Caco-2 (cell line): Measurements from ENCODE around the gene IQSEC1. TPM values are rescaled to one million over a fixed set of nuclear protein-coding genes. Genes with fewer than 3 reads are reported as not detected.

Source experiments
- BruUV-seq: library from RNA; stranded (reverse); fragments of 400-500 nt; replicated peaks from 2 replicates; lab custom pipeline; 2021; lab: Mats Ljungman, UMichigan
- CTCF ChIA-PET: fragments of 300-600 bp; sonication (Branson Sonifier 250); formaldehyde crosslinking; loops from one replicate; lab custom pipeline; 2022; ENCODE audit warnings: antibody characterized with exemption; lab: Charles Lee
- POLR2A ChIA-PET: fragments of 300-600 bp; sonication (Branson Sonifier 250); formaldehyde crosslinking; loops from one replicate; lab custom pipeline; 2022; ENCODE audit warnings: antibody characterized with exemption; lab: Charles Lee
- DNase-seq, 2 experiments: peaks; one replicate each; pipeline versions ENCODE4 v3.0.0 to v3.0.0-alpha.2; 2020 to 2022
- H3K27me3 ChIP-seq: replicated peaks from 2 replicates; pipeline ENCODE4 v1.6.0; 2011; ENCODE audit warnings: low read length; ENCODE audit not compliant: control insufficient read depth, insufficient read depth
- H3K36me3 ChIP-seq: 2 replicates; pipeline ENCODE4 v1.5.1; 2011; ENCODE audit warnings: low read length; ENCODE audit not compliant: control insufficient read depth, insufficient read depth
- H3K4me1 ChIP-seq: fragments of 250-450 bp; sonication (Bioruptor Pico); 2 replicates; pipeline ENCODE4 v1.5.1; 2020; ENCODE audit warnings: mild to moderate bottlenecking
- H3K4me3 ChIP-seq: 2 replicates; pipeline ENCODE4 v1.5.1; 2011; ENCODE audit warnings: low read depth, mild to moderate bottlenecking, control low read depth, low read length
- H3K9me3 ChIP-seq: fragments of 250-450 bp; sonication (Bioruptor Pico); 2 replicates; pipeline ENCODE4 v1.5.1; 2020; ENCODE audit warnings: mild to moderate bottlenecking, moderate library complexity
- H3K27ac Mint-ChIP-seq: one replicate; pipeline ENCODE4 v1.8.0; 2022; ENCODE audit warnings: mixed read lengths; ENCODE audit not compliant: unreplicated experiment
- H3K27me3 Mint-ChIP-seq: one replicate; pipeline ENCODE4 v1.8.0; 2022; ENCODE audit warnings: mixed read lengths; ENCODE audit not compliant: insufficient read depth, unreplicated experiment
- H3K36me3 Mint-ChIP-seq: one replicate; pipeline ENCODE4 v1.8.0; 2022; ENCODE audit warnings: mild to moderate bottlenecking, mixed read lengths; ENCODE audit not compliant: insufficient read depth, unreplicated experiment
- H3K4me1 Mint-ChIP-seq: one replicate; pipeline ENCODE4 v1.8.0; 2022; ENCODE audit warnings: low read depth, mixed read lengths; ENCODE audit not compliant: unreplicated experiment
- H3K4me3 Mint-ChIP-seq: one replicate; pipeline ENCODE4 v1.8.0; 2022; ENCODE audit warnings: mild to moderate bottlenecking, moderate library complexity, mixed read lengths; ENCODE audit not compliant: unreplicated experiment
- H3K9me3 Mint-ChIP-seq: one replicate; pipeline ENCODE4 v1.8.0; 2022; ENCODE audit warnings: mixed read lengths; ENCODE audit not compliant: unreplicated experiment
- intact Hi-C: fragments of 100-400 bp; cut with micrococcal nuclease; formaldehyde crosslinking; loops from one replicate; pipeline ENCODE4 v1.10.0; 2022; ENCODE audit not compliant: unreplicated experiment
- total RNA-seq: library from RNA; stranded (reverse); gene quantifications from 2 replicates; pipeline ENCODE4 v1.2.3, GENCODE V29; 2022
- TF ChIP-seq, protein P1 (sequence below), 2 experiments: fragments of 200-600 bp in 1 of 2; IDR thresholded peaks; 1 replicate in 1 of 2; 2 replicates in 1 of 2; pipeline versions ENCODE4 v1.5.1 to v1.8.0; 2011 to 2022; ENCODE audit warnings: antibody characterized with exemption in 1 of 2, control low read depth in 1 of 2, inconsistent platforms in 1 of 2, low read depth in 1 of 2, low read length in 1 of 2, mild to moderate bottlenecking in 1 of 2, moderate library complexity in 1 of 2; ENCODE audit not compliant: insufficient read depth in 1 of 2, severe bottlenecking in 1 of 2, unreplicated experiment in 1 of 2

Gene IQSEC1
- total RNA-seq, 1 experiment from 2014 or later = 40.0 TPM

GRCh38 chr3:12898965-12899755 lies 174.1 kb downstream of the IQSEC1 start:
- H3K4me3 Mint-ChIP-seq = no peak overlapping the region
- CTCF ChIA-PET = no interaction called here

DNA sequence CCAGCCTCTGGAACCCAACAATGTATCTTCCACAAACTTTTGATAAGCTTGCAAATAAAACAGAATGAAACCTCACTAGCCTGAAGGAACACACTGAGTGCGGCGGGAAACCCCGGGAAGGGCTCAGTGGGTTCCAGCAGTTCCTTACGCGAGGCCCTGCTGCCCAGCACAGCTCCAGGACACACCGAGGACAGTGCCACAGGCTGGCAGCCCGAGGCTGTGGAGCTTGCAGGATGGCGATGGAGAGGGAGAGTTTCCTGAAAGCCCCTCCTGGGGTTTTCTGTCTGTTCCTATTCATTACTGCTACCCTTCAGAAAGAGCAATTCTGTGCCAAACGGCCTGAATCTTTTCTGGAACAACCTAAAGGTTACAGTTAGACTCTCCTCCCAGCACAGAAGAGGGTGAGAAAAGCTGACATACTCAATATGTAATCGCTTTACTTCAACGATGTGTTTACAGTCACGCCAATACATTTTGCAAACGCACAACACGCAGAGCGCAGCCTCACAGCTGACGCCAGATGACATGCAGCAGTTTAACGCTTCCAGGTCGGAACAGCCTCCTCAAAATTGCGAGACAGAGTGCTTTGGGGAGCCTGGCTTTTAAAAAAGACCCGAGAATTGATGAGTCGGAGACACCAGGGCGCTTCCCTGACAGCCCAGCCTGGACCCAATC lies 174.8 kb downstream of the IQSEC1 start:
- BruUV-seq = no TSS peak
- POLR2A ChIA-PET = no interaction called here
- Histone ChIP-seq H3K4me3 (no peak overlapping the region), H3K27me3 (no peaks in the 10 kb centered on the region), H3K36me3 (no peaks in the 10 kb centered on the region), H3K4me1 (peaks cover 14% of the 10 kb centered on the region), H3K9me3 (no peaks in the 10 kb centered on the region)
- Mint-ChIP-seq H3K9me3 (no peaks in the 10 kb centered on the region), H3K27ac (no peak overlapping the region), H3K27me3 (no peaks in the 10 kb centered on the region), H3K4me3 (no peak overlapping the region), H3K36me3 (peaks cover 31% of the 10 kb centered on the region), H3K4me1 (peaks cover 16% of the 10 kb centered on the region)
- CTCF ChIA-PET = no interaction called here
- intact Hi-C loops = loop anchor here (5.0 kb wide), 1 partner anchor 84 kb away; no protein-coding TSS in a partner anchor
- TF ChIP-seq, protein P1, sequence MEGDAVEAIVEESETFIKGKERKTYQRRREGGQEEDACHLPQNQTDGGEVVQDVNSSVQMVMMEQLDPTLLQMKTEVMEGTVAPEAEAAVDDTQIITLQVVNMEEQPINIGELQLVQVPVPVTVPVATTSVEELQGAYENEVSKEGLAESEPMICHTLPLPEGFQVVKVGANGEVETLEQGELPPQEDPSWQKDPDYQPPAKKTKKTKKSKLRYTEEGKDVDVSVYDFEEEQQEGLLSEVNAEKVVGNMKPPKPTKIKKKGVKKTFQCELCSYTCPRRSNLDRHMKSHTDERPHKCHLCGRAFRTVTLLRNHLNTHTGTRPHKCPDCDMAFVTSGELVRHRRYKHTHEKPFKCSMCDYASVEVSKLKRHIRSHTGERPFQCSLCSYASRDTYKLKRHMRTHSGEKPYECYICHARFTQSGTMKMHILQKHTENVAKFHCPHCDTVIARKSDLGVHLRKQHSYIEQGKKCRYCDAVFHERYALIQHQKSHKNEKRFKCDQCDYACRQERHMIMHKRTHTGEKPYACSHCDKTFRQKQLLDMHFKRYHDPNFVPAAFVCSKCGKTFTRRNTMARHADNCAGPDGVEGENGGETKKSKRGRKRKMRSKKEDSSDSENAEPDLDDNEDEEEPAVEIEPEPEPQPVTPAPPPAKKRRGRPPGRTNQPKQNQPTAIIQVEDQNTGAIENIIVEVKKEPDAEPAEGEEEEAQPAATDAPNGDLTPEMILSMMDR (IDR thresholded peaks at IDR 0.05; ENCODE audit: insufficient read depth in 1 of 2, low read depth in 1 of 2, low read length in 1 of 2, severe bottlenecking in 1 of 2, unreplicated experiment in 1 of 2) = no peak
- DNase-seq = no peak

More at GRCh38 chr3:12898965-12899755, 174.1 kb downstream of the IQSEC1 start:
- Mint-ChIP-seq H3K36me3 (peaks cover 31% of the 10 kb centered on the region), H3K27ac (no peak overlapping the region), H3K27me3 (no peaks in the 10 kb centered on the region), H3K4me1 (peaks cover 16% of the 10 kb centered on the region), H3K9me3 (no peaks in the 10 kb centered on the region)
- Histone ChIP-seq H3K9me3 (no peaks in the 10 kb centered on the region), H3K4me1 (peaks cover 11% of the 10 kb centered on the region), H3K4me3 (no peak overlapping the region), H3K36me3 (no peaks in the 10 kb centered on the region), H3K27me3 (no peaks in the 10 kb centered on the region)
- TF ChIP-seq, protein P1 (IDR thresholded peaks at IDR 0.05; ENCODE audit: insufficient read depth in 1 of 2, low read depth in 1 of 2, low read length in 1 of 2, severe bottlenecking in 1 of 2, unreplicated experiment in 1 of 2) = no peak
- no peak for DNase-seq
- POLR2A ChIA-PET = no interaction called here
- no TSS peak for BruUV-seq
- intact Hi-C loops = loop anchor here (5.0 kb wide), 1 partner anchor 83 kb away; no protein-coding TSS in a partner anchor

DNA sequence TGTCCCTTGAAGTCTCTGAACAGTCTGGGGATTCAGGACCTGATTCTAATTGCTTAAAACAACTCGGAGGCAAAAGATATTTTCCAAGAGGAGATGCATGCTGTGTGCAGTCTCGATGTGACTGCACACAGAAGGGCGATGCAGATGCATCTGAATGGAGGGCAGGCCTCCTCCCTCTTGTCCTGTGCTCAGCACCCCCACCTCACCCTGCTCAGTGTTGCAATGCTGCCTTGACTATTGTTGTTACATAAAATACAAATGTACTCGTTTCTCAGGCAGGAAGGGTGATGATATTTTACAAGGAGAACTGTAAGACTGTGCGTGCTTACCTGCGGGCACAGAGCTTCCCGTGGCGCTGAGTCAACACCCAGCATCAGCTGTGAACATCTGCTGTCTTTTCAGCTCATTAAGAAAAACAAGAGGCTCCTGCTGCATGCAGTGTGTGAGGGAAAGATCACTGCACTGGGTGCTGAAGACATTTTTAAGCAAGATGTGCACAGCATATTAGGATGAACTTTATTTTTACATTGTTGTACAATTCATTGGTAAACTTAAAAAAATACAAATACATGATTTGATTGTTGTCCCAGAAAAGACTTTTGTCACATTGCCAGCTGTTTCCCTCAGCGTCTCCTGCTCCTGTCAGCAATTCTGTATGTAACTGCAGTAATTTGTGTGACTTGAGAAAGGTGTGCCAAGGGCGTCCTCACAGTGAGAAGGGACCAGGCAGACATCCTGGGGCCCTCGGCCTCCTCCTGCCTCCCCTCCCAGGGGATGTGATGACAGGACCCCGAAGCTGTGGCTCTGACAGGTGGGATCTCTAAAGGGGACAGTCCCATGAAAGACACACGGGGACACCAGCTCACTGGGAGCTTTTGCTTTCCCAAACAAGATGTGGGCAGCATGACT lies 175.6 kb downstream of the IQSEC1 start:
- Histone ChIP-seq H3K4me1 (peaks cover 14% of the 10 kb centered on the region), H3K36me3 (no peaks in the 10 kb centered on the region), H3K27me3 (no peaks in the 10 kb centered on the region), H3K4me3 (no peak overlapping the region), H3K9me3 (no peaks in the 10 kb centered on the region)
- ChIA-PET POLR2A (no interaction called here), CTCF (no interaction called here)
- TF ChIP-seq, protein P1 (IDR thresholded peaks at IDR 0.05; ENCODE audit: insufficient read depth in 1 of 2, low read depth in 1 of 2, low read length in 1 of 2, severe bottlenecking in 1 of 2, unreplicated experiment in 1 of 2) = no peak
- Mint-ChIP-seq H3K9me3 (no peaks in the 10 kb centered on the region), H3K27ac (no peak overlapping the region), H3K4me1 (peaks cover 16% of the 10 kb centered on the region), H3K36me3 (peaks cover 31% of the 10 kb centered on the region), H3K27me3 (no peaks in the 10 kb centered on the region), H3K4me3 (no peak overlapping the region)
- BruUV-seq = no TSS peak
- intact Hi-C loops = loop anchor here (5.0 kb wide), 1 partner anchor 85 kb away; no protein-coding TSS in a partner anchor
- DNase-seq = no peak
